GM12878 (cell line): Measurements from ENCODE around the gene GUCY2D. TPM values are rescaled to one million over a fixed set of nuclear protein-coding genes. Genes with fewer than 3 reads are reported as not detected.

ENCODE experiments used
- ATAC-seq: fragments of 200-7000 bp; cut with Tn5 transposase; 3 replicates; pipeline ENCODE4 v1.9.1; 2020; ENCODE audit warnings: mild to moderate bottlenecking, moderate library complexity
- BruUV-seq: library from RNA; stranded (reverse); fragments of 400-500 nt; replicated peaks from 2 replicates; lab custom pipeline; 2021; lab: Mats Ljungman, UMichigan
- CTCF ChIA-PET: fragments of 300-600 bp; sonication (Branson Sonifier 250); formaldehyde crosslinking; extraction: SDS; loops from one replicate; lab custom pipeline; 2021; ENCODE audit warnings: inconsistent platforms; lab: Yijun Ruan, JAX
- POLR2A ChIA-PET: fragments of 350-600 bp; formaldehyde crosslinking; extraction: SDS; loops from one replicate; lab custom pipeline; 2021; ENCODE audit warnings: inconsistent platforms; lab: Charles Lee
- RAD21 ChIA-PET: fragments of 300-600 bp; sonication (Branson Sonifier 250); formaldehyde crosslinking; loops from one replicate; lab custom pipeline; 2023; ENCODE audit warnings: antibody characterized with exemption; ENCODE audit not compliant: unreplicated experiment; lab: Charles Lee
- SMC1A ChIA-PET: fragments of 300-600 bp; sonication (Branson Sonifier 250); formaldehyde crosslinking; loops from one replicate; lab custom pipeline; 2023; ENCODE audit not compliant: unreplicated experiment, uncharacterized antibody; lab: Charles Lee
- DNase-seq: peaks from one replicate; pipeline ENCODE4 v3.0.0-alpha.2; 2011; ENCODE audit warnings: low read depth, low spot score
- FAIRE-seq: peaks from 3 replicates; lab custom pipeline; 2011; peaks lifted over from hg19 to GRCh38; lab: Jason Lieb, UNC
- H2AFZ ChIP-seq: 2 replicates; pipeline ENCODE4 v1.6.0; 2011; ENCODE audit warnings: low read depth, low read length, control low read depth; ENCODE audit not compliant: control insufficient read depth
- H3K27ac ChIP-seq: 2 replicates; pipeline ENCODE4 v1.5.1; 2011; ENCODE audit warnings: control low read depth; ENCODE audit not compliant: control insufficient read depth, insufficient read depth
- H3K27me3 ChIP-seq, 2 experiments: replicated peaks in 1 of 2; 2 replicates each; pipeline versions ENCODE4 v1.6.0 to v1.6.1; 2011; ENCODE audit warnings: low read length in 1 of 2; ENCODE audit not compliant: control insufficient read depth in 2 of 2, insufficient read depth in 2 of 2
- H3K36me3 ChIP-seq, 2 experiments: 2 replicates each; pipeline ENCODE4 v1.5.1; 2011; ENCODE audit warnings: low read length in 1 of 2; ENCODE audit not compliant: control insufficient read depth in 2 of 2, insufficient read depth in 2 of 2
- H3K4me1 ChIP-seq: 2 replicates; pipeline ENCODE4 v1.6.1; 2011; ENCODE audit warnings: mild to moderate bottlenecking, low read length, moderate library complexity, mixed read lengths; ENCODE audit not compliant: control insufficient read depth, insufficient read depth
- H3K4me2 ChIP-seq: 2 replicates; pipeline ENCODE4 v1.6.0; 2011; ENCODE audit warnings: control low read depth; ENCODE audit not compliant: control insufficient read depth, insufficient read depth
- H3K4me3 ChIP-seq: fragments of 200-600 bp; sonication (generic); 2 replicates; pipeline ENCODE4 v1.5.1; 2016
- H3K79me2 ChIP-seq: 2 replicates; pipeline ENCODE4 v1.6.0; 2011; ENCODE audit warnings: low read length; ENCODE audit not compliant: control insufficient read depth, insufficient read depth
- H3K9ac ChIP-seq: 2 replicates; pipeline ENCODE4 v1.8.0; 2011; ENCODE audit warnings: low read length, control low read depth, mixed read lengths; ENCODE audit not compliant: control insufficient read depth, insufficient read depth
- H3K9me3 ChIP-seq: replicated peaks from 3 replicates; pipeline ENCODE4 v1.5.1; 2011; ENCODE audit warnings: mild to moderate bottlenecking, low read length; ENCODE audit not compliant: control insufficient read depth, insufficient read depth
- H4K20me1 ChIP-seq: 2 replicates; pipeline ENCODE4 v1.6.0; 2011; ENCODE audit not compliant: control insufficient read depth, insufficient read depth
- CEBPZ ChIP-seq: fragments of 150-350 bp; IDR thresholded peaks from 2 replicates; pipeline ENCODE4 v1.6.1; 2016; ENCODE audit warnings: low read depth, low read length
- E2F4 ChIP-seq: IDR thresholded peaks from 2 replicates; pipeline ENCODE4 v1.6.1; 2012; ENCODE audit warnings: low read depth, low read length, improper control_type of control experiment
- GABPA ChIP-seq: IDR thresholded peaks from 2 replicates; pipeline ENCODE4 v1.6.1; 2014; ENCODE audit warnings: antibody characterized with exemption, low read depth, mild to moderate bottlenecking, inconsistent platforms
- ZBED1 ChIP-seq: IDR thresholded peaks from 2 replicates; pipeline ENCODE4 v1.6.1; 2016; ENCODE audit warnings: borderline replicate concordance
- WGBS: methylation state at CpG from one replicate; pipeline ENCODE4 v1.1.6; 2016; ENCODE audit warnings: low lambda C conversion rate; ENCODE audit not compliant: insufficient replicate concordance, insufficient coverage; ENCODE audit errors: missing lambda C conversion rate; 5-methylcytosine and 5-hydroxymethylcytosine counted together
- in situ Hi-C: fragments of 300-500 bp; cut with MboI; formaldehyde crosslinking; loops from 9 replicates; pipeline ENCODE4 v1.14.3; 2018; ENCODE audit warnings: mixed read lengths
- intact Hi-C: fragments of 100-400 bp; cut with micrococcal nuclease; formaldehyde crosslinking; loops from one replicate; pipeline ENCODE4 v1.14.2; 2022; ENCODE audit not compliant: unreplicated experiment
- polyA plus RNA-seq, 11 experiments: library from polyadenylated mRNA; depleted of rRNA in 4 of 11; unstranded in 6 of 11; stranded (reverse) in 5 of 11; fragments of >200 nt; fragmentation: Nextera tagmentation in 4 of 11; fragmentation: Illumina TruSeq in 1 of 11; extraction: Ambion mirVana in 4 of 11; extraction: Trizol in 1 of 11; gene quantifications; 1 replicate in 1 of 11; 2 replicates in 10 of 11; pipeline versions ENCODE4 v1.2.1 to v1.2.3, GENCODE V29; 2011 to 2016; ENCODE audit warnings: inconsistent platforms in 2 of 11, missing spikeins in 2 of 11, low read depth in 1 of 11
- total RNA-seq, 4 experiments: library from RNA; depleted of rRNA in 3 of 4; stranded (reverse); fragments of >200 nt in 3 of 4; fragmentation: Illumina TruSeq in 1 of 4; extraction: Trizol in 1 of 4; gene quantifications; 2 replicates each; pipeline versions ENCODE4 v1.2.1 to v1.2.3, GENCODE V29; 2013 to 2021

Gene GUCY2D
- total and polyA plus RNA-seq, 10 of the 15 experiments (the other 5 are each of a cell fraction or from before 2014, with no cell fraction given), result not detected

- no peaks in the 10 kb centered on the region for H3K79me2 ChIP-seq
- ChIA-PET SMC1A (interaction anchor here (0.8 to 1.2 kb wide), 2 partner anchors 12 to 73 kb away, joined by 4 to 5 read pairs; no protein-coding TSS in a partner anchor), CTCF (interaction anchor here (1.5 to 16.8 kb wide), 7 partner anchors 21 to 242 kb away, joined by 3 to 308 read pairs (median 12); partner anchors contain the start of genes KDM6B, NAA38 and RNF227), RAD21 (interaction anchor here (2.5 kb wide), 1 partner anchor 69 kb away, joined by 8 read pairs; the partner anchor contains the start of gene RNF227), POLR2A (no interaction called here)
- H3K4me1 ChIP-seq, result peaks cover 4% of the 10 kb centered on the region
- H4K20me1 ChIP-seq, result no peaks in the 10 kb centered on the region
- H3K4me3 ChIP-seq, result no peak overlapping the region
- TF ChIP-seq GABPA, result no peak
- TF ChIP-seq CEBPZ, result no peak
- no peak for TF ChIP-seq ZBED1
- TF ChIP-seq E2F4, result no peak
- in situ Hi-C loops, result loop anchor here (5.0 kb wide), 3 partner anchors 73 to 163 kb away; no protein-coding TSS in a partner anchor
- intact Hi-C loops, result loop anchor here (5.0 kb wide), 1 partner anchor 53 kb away; the partner anchor contains the start of genes CNTROB and TRAPPC1
- no peaks in the 10 kb centered on the region for H3K36me3 ChIP-seq
- DNase-seq (no peak), ATAC-seq (no peak), FAIRE-seq (no peak)
- H3K27me3 ChIP-seq, result peaks cover 0 to 5% of the 10 kb centered on the region in 2 experiments; a peak in 1 of 4 replicates
- H3K9me3 ChIP-seq, result no peaks in the 10 kb centered on the region
- no peak overlapping the region for H3K27ac ChIP-seq
- no peak overlapping the region for H3K4me2 ChIP-seq
- no peak overlapping the region for H2AFZ ChIP-seq
- H3K9ac ChIP-seq, result no peak overlapping the region
- no TSS peak for BruUV-seq
- WGBS, result 28% methylated on average over 9 of the region's 9 CpGs
Observed at GRCh38 chr17:7984904-7985303, 17.5 kb upstream of the GUCY2D start.
